Gastrocnemius medialis (tissue), 4 donors: ENCODE results near the gene AVPR2. TPM values are rescaled to one million over a fixed set of nuclear protein-coding genes. Genes with fewer than 3 reads are reported as not detected.

Experiments
- ATAC-seq, 2 donors: fragments of 150-250 bp; one replicate each; pipeline ENCODE4 v1.9.1; 2016
- DNase-seq, 2 donors: peaks; one replicate each; pipeline ENCODE4 v3.0.0-alpha.2; 2019
- H3K27ac ChIP-seq, 4 donors: fragments of 200-600 bp; sonication (generic); 1 replicate in 1 of 4; 2 replicates in 3 of 4; pipeline ENCODE4 v1.5.1; 2016 to 2018; ENCODE audit warnings: mild to moderate bottlenecking in 2 of 4, moderate library complexity in 1 of 4
- H3K27me3 ChIP-seq, 3 donors: fragments of 200-600 bp; sonication (generic) in 2 of 3; 1 replicate in 1 of 3; 2 replicates in 2 of 3; pipeline versions ENCODE4 v1.5.1 to v1.6.0; 2016 to 2019; ENCODE audit warnings: mild to moderate bottlenecking in 1 of 3, moderate library complexity in 1 of 3
- H3K36me3 ChIP-seq, 2 donors: fragments of 200-600 bp; sonication (generic) in 1 of 2; one replicate each; pipeline ENCODE4 v1.5.1; 2017 to 2018
- H3K4me1 ChIP-seq, 2 donors: fragments of 200-600 bp; sonication (generic) in 1 of 2; one replicate each; pipeline ENCODE4 v1.5.1; 2016 to 2017; ENCODE audit warnings: mild to moderate bottlenecking in 2 of 2
- H3K4me3 ChIP-seq, 4 donors: fragments of 200-600 bp; sonication (generic) in 3 of 4; 1 replicate in 1 of 4; 2 replicates in 3 of 4; pipeline ENCODE4 v1.5.1; 2016 to 2019; ENCODE audit warnings: mild to moderate bottlenecking in 2 of 4
- H3K9me3 ChIP-seq, 3 donors: fragments of 200-600 bp; sonication (generic) in 2 of 3; 1 replicate in 1 of 3; 2 replicates in 2 of 3; pipeline ENCODE4 v1.5.1; 2016 to 2019
- CTCF ChIP-seq, 5 experiments: fragments of 450-650 bp in 3 of 5; fragments of 200-600 bp in 2 of 5; sonication (generic) in 2 of 5; IDR thresholded peaks in 4 of 5; conservative IDR thresholded peaks in 1 of 5; 1 replicate in 4 of 5; 2 replicates in 1 of 5; pipeline ENCODE4 v1.5.1; 2016 to 2019; ENCODE audit warnings: antibody characterized with exemption in 5 of 5, mild to moderate bottlenecking in 3 of 5, moderate library complexity in 3 of 5
- POLR2A ChIP-seq, 2 donors: fragments of 450-650 bp; IDR thresholded peaks; one replicate each; pipeline ENCODE4 v1.6.1; 2017; ENCODE audit warnings: antibody characterized with exemption in 2 of 2, mild to moderate bottlenecking in 2 of 2, moderate library complexity in 2 of 2
- in situ Hi-C, 4 donors: fragments of 200-750 bp; cut with MboI; loops; one replicate each; pipeline versions ENCODE4 v1.15.0 to v1.8.0; 2017; ENCODE audit warnings: low sequenced_read_pairs in 4 of 4
- intact Hi-C: fragments of 100-400 bp; cut with DNase I; formaldehyde crosslinking; loops from one replicate; pipeline ENCODE4 v1.15.1; 2023; ENCODE audit warnings: low total_unique reads
- total RNA-seq, 4 donors: library from RNA; depleted of rRNA; stranded (reverse); fragments of >200 nt; gene quantifications; one replicate each; pipeline versions ENCODE4 v1.1.0 to v1.2.3, GENCODE V29; 2016

AVPR2 gene
- total RNA-seq, 4 donors from 2014 or later = 1.5 to 3.8 (median 2.0) TPM

GRCh38 chrX:153919281-153919680 is 14.8 kb downstream of the AVPR2 start:
- Histone ChIP-seq H3K27me3 (no peaks in the 10 kb centered on the region), H3K4me3 (no peak overlapping the region), H3K4me1 (peaks cover 0 to 9% of the 10 kb centered on the region in 2 donors), H3K36me3 (no peaks in the 10 kb centered on the region), H3K9me3 (no peaks in the 10 kb centered on the region), H3K27ac (no peak overlapping the region)
- in situ Hi-C loops = no loop called here
- no peak for DNase-seq
- intact Hi-C loops = no loop called here
- ATAC-seq = no peak
- TF ChIP-seq POLR2A (IDR thresholded peaks at IDR 0.05) (no peak), CTCF (IDR thresholded peaks at IDR 0.05 in 4 of 5, conservative IDR thresholded peaks at IDR 0.05 in 1 of 5) (no peak)

- no peaks in the 10 kb centered on the region for H3K9me3 ChIP-seq
- H3K36me3 ChIP-seq = no peaks in the 10 kb centered on the region
- H3K4me1 ChIP-seq = peaks cover 0 to 9% of the 10 kb centered on the region in 2 donors
- ATAC-seq = no peak
- intact Hi-C loops = loop anchor here (10.0 kb wide), 2 partner anchors 326 to 594 kb away; partner anchors contain the start of genes CCNQ and FAM3A
- in situ Hi-C loops = no loop called here
- H3K27me3 ChIP-seq = no peaks in the 10 kb centered on the region
- TF ChIP-seq CTCF (IDR thresholded peaks at IDR 0.05 in 4 of 5, conservative IDR thresholded peaks at IDR 0.05 in 1 of 5) (no peak), POLR2A (IDR thresholded peaks at IDR 0.05) (no peak)
- H3K4me3 ChIP-seq = no peak overlapping the region
- no peak overlapping the region for H3K27ac ChIP-seq
- DNase-seq = no peak
Measured at GRCh38 chrX:153920546-153920945, 16.1 kb downstream of the AVPR2 start.

GRCh38 chrX:153921070-153921469 is 16.6 kb downstream of the AVPR2 start:
- Histone ChIP-seq H3K9me3 (no peaks in the 10 kb centered on the region), H3K27ac (no peak overlapping the region), H3K27me3 (no peaks in the 10 kb centered on the region), H3K4me1 (peaks cover 0 to 9% of the 10 kb centered on the region in 2 donors), H3K4me3 (no peak overlapping the region), H3K36me3 (no peaks in the 10 kb centered on the region)
- intact Hi-C loops = loop anchor here (10.0 kb wide), 2 partner anchors 326 to 594 kb away; partner anchors contain the start of genes CCNQ and FAM3A
- TF ChIP-seq CTCF (IDR thresholded peaks at IDR 0.05 in 4 of 5, conservative IDR thresholded peaks at IDR 0.05 in 1 of 5) (no peak), POLR2A (IDR thresholded peaks at IDR 0.05) (no peak)
- DNase-seq (no peak), ATAC-seq (no peak)
- in situ Hi-C loops = no loop called here

- TF ChIP-seq POLR2A (IDR thresholded peaks at IDR 0.05) (no peak), CTCF (IDR thresholded peaks at IDR 0.05 in 4 of 5, conservative IDR thresholded peaks at IDR 0.05 in 1 of 5) (no peak)
- intact Hi-C loops = loop anchor here (10.0 kb wide), 2 partner anchors 327 to 593 kb away; partner anchors contain the start of genes CCNQ and FAM3A
- Histone ChIP-seq H3K27ac (no peak overlapping the region), H3K27me3 (no peaks in the 10 kb centered on the region), H3K9me3 (no peaks in the 10 kb centered on the region), H3K4me1 (peaks cover under 1 to 14% of the 10 kb centered on the region in 2 donors), H3K36me3 (no peaks in the 10 kb centered on the region), H3K4me3 (no peak overlapping the region)
- in situ Hi-C loops = no loop called here
- DNase-seq = no peak
- ATAC-seq = no peak
Measured at GRCh38 chrX:153921511-153922446, 17.3 kb downstream of the AVPR2 start.
